Keratinocyte (primary cell): Measurements from ENCODE around the gene SCD5.

Experiments
- EZH2 ChIP-seq: IDR thresholded peaks from one replicate; pipeline ENCODE4 v1.6.1; 2012; ENCODE audit warnings: inconsistent platforms, mild to moderate bottlenecking, low read length, moderate library complexity
- TF ChIP-seq, protein P1 (sequence below), 3 experiments: IDR thresholded peaks in 1 of 3; conservative IDR thresholded peaks in 1 of 3; optimal IDR thresholded peaks in 1 of 3; 2 replicates in 2 of 3; 3 replicates in 1 of 3; pipeline versions ENCODE3 to v1.5.1; 2011; ENCODE audit warnings: low read length in 3 of 3, mild to moderate bottlenecking in 3 of 3, moderate library complexity in 2 of 3, control low read depth in 1 of 3, inconsistent platforms in 1 of 3; ENCODE audit not compliant: insufficient read depth in 2 of 3; ENCODE audit errors: extremely low read depth in 1 of 3

DNA sequence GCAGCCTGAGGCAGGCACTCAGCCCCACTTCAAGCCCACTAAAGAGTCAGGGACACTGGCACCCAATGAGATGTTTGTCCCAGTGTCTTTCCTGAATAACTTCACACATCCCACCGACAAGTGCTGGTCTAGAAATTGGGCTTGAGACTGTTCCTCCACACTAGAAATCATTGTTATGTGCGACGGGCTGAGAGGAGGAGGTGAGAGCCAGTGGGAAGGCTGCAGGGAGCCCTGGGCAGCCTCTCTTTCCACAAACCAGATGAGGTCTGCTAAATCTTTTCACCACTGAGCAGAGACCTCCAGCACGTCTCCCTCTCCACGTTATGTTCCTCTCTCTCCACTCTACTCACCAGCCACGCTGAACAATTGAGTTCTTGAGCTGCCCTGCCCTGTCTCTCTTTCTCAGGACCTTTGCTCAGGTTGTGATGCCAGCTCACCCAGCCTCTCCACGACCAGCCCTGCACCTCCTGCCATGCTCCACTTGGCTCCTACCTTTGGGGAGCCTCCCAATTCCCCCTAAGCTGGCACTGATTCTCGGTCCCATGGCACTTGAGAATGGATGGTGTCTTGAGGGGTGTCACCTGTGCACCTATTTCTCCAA, 8.4 kb downstream of the SCD5 start:
- TF ChIP-seq EZH2 = no peak
- TF ChIP-seq, protein P1, sequence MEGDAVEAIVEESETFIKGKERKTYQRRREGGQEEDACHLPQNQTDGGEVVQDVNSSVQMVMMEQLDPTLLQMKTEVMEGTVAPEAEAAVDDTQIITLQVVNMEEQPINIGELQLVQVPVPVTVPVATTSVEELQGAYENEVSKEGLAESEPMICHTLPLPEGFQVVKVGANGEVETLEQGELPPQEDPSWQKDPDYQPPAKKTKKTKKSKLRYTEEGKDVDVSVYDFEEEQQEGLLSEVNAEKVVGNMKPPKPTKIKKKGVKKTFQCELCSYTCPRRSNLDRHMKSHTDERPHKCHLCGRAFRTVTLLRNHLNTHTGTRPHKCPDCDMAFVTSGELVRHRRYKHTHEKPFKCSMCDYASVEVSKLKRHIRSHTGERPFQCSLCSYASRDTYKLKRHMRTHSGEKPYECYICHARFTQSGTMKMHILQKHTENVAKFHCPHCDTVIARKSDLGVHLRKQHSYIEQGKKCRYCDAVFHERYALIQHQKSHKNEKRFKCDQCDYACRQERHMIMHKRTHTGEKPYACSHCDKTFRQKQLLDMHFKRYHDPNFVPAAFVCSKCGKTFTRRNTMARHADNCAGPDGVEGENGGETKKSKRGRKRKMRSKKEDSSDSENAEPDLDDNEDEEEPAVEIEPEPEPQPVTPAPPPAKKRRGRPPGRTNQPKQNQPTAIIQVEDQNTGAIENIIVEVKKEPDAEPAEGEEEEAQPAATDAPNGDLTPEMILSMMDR (optimal IDR thresholded peaks at IDR 0.05 in 1 of 3, IDR thresholded peaks at IDR 0.05 in 1 of 3, conservative IDR thresholded peaks at IDR 0.05 in 1 of 3; ENCODE audit: extremely low read depth in 1 of 3, insufficient read depth in 2 of 3, low read length in 3 of 3) = no peak
